SK-N-SH treated with all-trans-retinoic acid at 6 μM for 48 hours (cell line): Measurements from ENCODE around the gene RPL18.

ENCODE experiments used
- ARNTL ChIP-seq: fragments of 450-650 bp; formaldehyde crosslinking; IDR thresholded peaks from 2 replicates; pipeline ENCODE4 v1.5.0; 2020; ENCODE audit warnings: low read depth, mild to moderate bottlenecking, moderate library complexity, borderline replicate concordance
- BACH2 ChIP-seq: fragments of 250-450 bp; sonication (Bioruptor Pico); IDR thresholded peaks from 2 replicates; pipeline ENCODE4 v1.9.0; 2021; ENCODE audit warnings: mild to moderate bottlenecking, borderline replicate concordance
- ZFP3 ChIP-seq: fragments of 250-450 bp; sonication (Bioruptor Pico); IDR thresholded peaks from 2 replicates; pipeline ENCODE4 v1.5.0; 2020; ENCODE audit warnings: mild to moderate bottlenecking, moderate library complexity
- TF ChIP-seq, protein P1 (sequence below): fragments of 250-450 bp; sonication (Bioruptor Pico); IDR thresholded peaks from 2 replicates; pipeline ENCODE4 v1.8.0; 2020; ENCODE audit warnings: mild to moderate bottlenecking, moderate library complexity, borderline replicate concordance

DNA sequence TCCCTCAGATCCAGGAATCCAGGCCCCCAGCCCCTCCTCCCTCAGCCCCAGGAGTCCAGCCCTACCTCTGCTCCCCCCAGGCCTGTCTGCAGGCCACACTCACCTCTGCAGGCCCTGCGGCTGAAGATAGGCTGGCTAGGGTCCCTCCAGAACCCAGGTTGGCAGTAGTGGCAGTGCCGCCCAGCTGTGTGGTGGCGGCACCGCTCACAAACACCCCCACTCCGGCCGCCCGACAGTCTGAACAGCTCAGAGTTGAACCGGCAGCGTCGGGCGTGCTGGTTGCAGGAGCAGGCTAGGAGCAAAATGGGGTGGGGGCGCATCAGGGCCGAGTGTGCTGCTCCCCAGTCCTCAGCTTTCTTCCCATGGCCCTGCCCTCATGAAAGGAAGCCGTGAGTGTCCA, 45.5 kb upstream of the RPL18 start:
- no peak for TF ChIP-seq ARNTL (CRISPR knock-in tag)
- TF ChIP-seq, protein P1, sequence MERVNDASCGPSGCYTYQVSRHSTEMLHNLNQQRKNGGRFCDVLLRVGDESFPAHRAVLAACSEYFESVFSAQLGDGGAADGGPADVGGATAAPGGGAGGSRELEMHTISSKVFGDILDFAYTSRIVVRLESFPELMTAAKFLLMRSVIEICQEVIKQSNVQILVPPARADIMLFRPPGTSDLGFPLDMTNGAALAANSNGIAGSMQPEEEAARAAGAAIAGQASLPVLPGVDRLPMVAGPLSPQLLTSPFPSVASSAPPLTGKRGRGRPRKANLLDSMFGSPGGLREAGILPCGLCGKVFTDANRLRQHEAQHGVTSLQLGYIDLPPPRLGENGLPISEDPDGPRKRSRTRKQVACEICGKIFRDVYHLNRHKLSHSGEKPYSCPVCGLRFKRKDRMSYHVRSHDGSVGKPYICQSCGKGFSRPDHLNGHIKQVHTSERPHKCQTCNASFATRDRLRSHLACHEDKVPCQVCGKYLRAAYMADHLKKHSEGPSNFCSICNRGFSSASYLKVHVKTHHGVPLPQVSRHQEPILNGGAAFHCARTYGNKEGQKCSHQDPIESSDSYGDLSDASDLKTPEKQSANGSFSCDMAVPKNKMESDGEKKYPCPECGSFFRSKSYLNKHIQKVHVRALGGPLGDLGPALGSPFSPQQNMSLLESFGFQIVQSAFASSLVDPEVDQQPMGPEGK (CRISPR knock-in tag): no peak
- no peak for TF ChIP-seq ZFP3 (CRISPR knock-in tag)
- TF ChIP-seq BACH2: no peak
